ENCODE data around the gene HDHD3. TPM values are rescaled to one million over a fixed set of nuclear protein-coding genes. Genes with fewer than 3 reads are reported as not detected.

Gene HDHD3
- total RNA-seq, 1 donor from 2014 or later = 8.8 TPM

- Mint-ChIP-seq H3K4me3 (ENCODE audit: unreplicated experiment) (no peak overlapping the region), H3K4me1 (ENCODE audit: low read depth, unreplicated experiment) (no peaks in the 10 kb centered on the region), H3K36me3 (ENCODE audit: low read depth, unreplicated experiment) (no peaks in the 10 kb centered on the region), H3K27ac (ENCODE audit: unreplicated experiment) (no peak overlapping the region), H3K9me3 (ENCODE audit: unreplicated experiment) (no peaks in the 10 kb centered on the region), H3K27me3 (ENCODE audit: low read depth, unreplicated experiment) (peaks cover 43% of the 10 kb centered on the region)
- Histone ChIP-seq H3K4me3 (ENCODE audit: insufficient read depth, low read depth, low read length) (no peak overlapping the region), H2AFZ (ENCODE audit: low read depth, low read length) (no peak overlapping the region), H4K20me1 (ENCODE audit: insufficient read depth, low read length) (no peaks in the 10 kb centered on the region), H3K4me1 (ENCODE audit: insufficient read depth, low read length) (no peaks in the 10 kb centered on the region), H3K4me2 (ENCODE audit: low read length) (no peak overlapping the region), H3K9ac (ENCODE audit: low read length) (no peak overlapping the region), H3K27ac (ENCODE audit: low read depth, low read length) (no peak overlapping the region), H3K27me3 (ENCODE audit: insufficient read depth, low read length) (peaks cover 59% of the 10 kb centered on the region), H3K9me3 (ENCODE audit: insufficient read depth, low read depth, low read length) (no peaks in the 10 kb centered on the region), H3K36me3 (ENCODE audit: insufficient read depth, low read length) (no peaks in the 10 kb centered on the region), H3K79me2 (ENCODE audit: insufficient read depth, low read length) (no peaks in the 10 kb centered on the region)
- TF ChIP-seq EZH2 (IDR thresholded peaks at IDR 0.05; ENCODE audit: insufficient read depth, low read length) = no peak
- peak; percentile 4 for TF ChIP-seq CTCF (IDR thresholded peaks at IDR 0.05; ENCODE audit: insufficient read depth, low read depth, low read length)
- DNase-seq (ENCODE audit: low read depth) (no peak), FAIRE-seq (no peak)
Measured at GRCh38 chr9:113355040-113355596, 21.7 kb downstream of the HDHD3 start.

GRCh38 chr9:113352411-113352810 is 24.4 kb downstream of the HDHD3 start:
- H3K4me1 ChIP-seq (ENCODE audit: insufficient read depth, low read length) = no peaks in the 10 kb centered on the region
- no peak for TF ChIP-seq EZH2 (IDR thresholded peaks at IDR 0.05; ENCODE audit: insufficient read depth, low read length)
- no peak overlapping the region for H2AFZ ChIP-seq (ENCODE audit: low read depth, low read length)
- H3K79me2 ChIP-seq (ENCODE audit: insufficient read depth, low read length) = no peaks in the 10 kb centered on the region
- H3K9ac ChIP-seq (ENCODE audit: low read length) = no peak overlapping the region
- no peak overlapping the region for H3K4me2 ChIP-seq (ENCODE audit: low read length)
- H3K4me3 ChIP-seq (ENCODE audit: insufficient read depth, low read depth, low read length) = no peak overlapping the region
- H3K4me3 Mint-ChIP-seq (ENCODE audit: unreplicated experiment) = no peak overlapping the region
- H3K27ac Mint-ChIP-seq (ENCODE audit: unreplicated experiment) = no peak overlapping the region
- no peaks in the 10 kb centered on the region for H3K36me3 Mint-ChIP-seq (ENCODE audit: low read depth, unreplicated experiment)
- H3K9me3 Mint-ChIP-seq (ENCODE audit: unreplicated experiment) = no peaks in the 10 kb centered on the region
- peaks cover 73% of the 10 kb centered on the region for H3K27me3 ChIP-seq (ENCODE audit: insufficient read depth, low read length)
- no peak overlapping the region for H3K27ac ChIP-seq (ENCODE audit: low read depth, low read length)
- DNase-seq (ENCODE audit: low read depth) = no peak
- no peaks in the 10 kb centered on the region for H3K36me3 ChIP-seq (ENCODE audit: insufficient read depth, low read length)
- H3K4me1 Mint-ChIP-seq (ENCODE audit: low read depth, unreplicated experiment) = no peaks in the 10 kb centered on the region
- no peaks in the 10 kb centered on the region for H4K20me1 ChIP-seq (ENCODE audit: insufficient read depth, low read length)
- no peaks in the 10 kb centered on the region for H3K9me3 ChIP-seq (ENCODE audit: insufficient read depth, low read depth, low read length)
- H3K27me3 Mint-ChIP-seq (ENCODE audit: low read depth, unreplicated experiment) = peaks cover 56% of the 10 kb centered on the region
- FAIRE-seq = no peak

GRCh38 chr9:113352006-113352405 is 24.8 kb downstream of the HDHD3 start:
- FAIRE-seq = no peak
- Mint-ChIP-seq H3K9me3 (ENCODE audit: unreplicated experiment) (no peaks in the 10 kb centered on the region), H3K4me3 (ENCODE audit: unreplicated experiment) (no peak overlapping the region), H3K27ac (ENCODE audit: unreplicated experiment) (no peak overlapping the region), H3K4me1 (ENCODE audit: low read depth, unreplicated experiment) (no peaks in the 10 kb centered on the region), H3K27me3 (ENCODE audit: low read depth, unreplicated experiment) (peaks cover 60% of the 10 kb centered on the region), H3K36me3 (ENCODE audit: low read depth, unreplicated experiment) (no peaks in the 10 kb centered on the region)
- no peak overlapping the region for H3K27ac ChIP-seq (ENCODE audit: low read depth, low read length)
- H3K4me1 ChIP-seq (ENCODE audit: insufficient read depth, low read length) = no peaks in the 10 kb centered on the region
- no peaks in the 10 kb centered on the region for H3K36me3 ChIP-seq (ENCODE audit: insufficient read depth, low read length)
- no peak overlapping the region for H3K9ac ChIP-seq (ENCODE audit: low read length)
- TF ChIP-seq EZH2 (IDR thresholded peaks at IDR 0.05; ENCODE audit: insufficient read depth, low read length) = no peak
- TF ChIP-seq CTCF (IDR thresholded peaks at IDR 0.05; ENCODE audit: insufficient read depth, low read depth, low read length) = no peak
- H3K9me3 ChIP-seq (ENCODE audit: insufficient read depth, low read depth, low read length) = no peaks in the 10 kb centered on the region
- no peak for DNase-seq (ENCODE audit: low read depth)
- no peak overlapping the region for H3K4me2 ChIP-seq (ENCODE audit: low read length)
- no peak overlapping the region for H2AFZ ChIP-seq (ENCODE audit: low read depth, low read length)
- peaks cover 71% of the 10 kb centered on the region for H3K27me3 ChIP-seq (ENCODE audit: insufficient read depth, low read length)
- no peaks in the 10 kb centered on the region for H3K79me2 ChIP-seq (ENCODE audit: insufficient read depth, low read length)
- no peak overlapping the region for H3K4me3 ChIP-seq (ENCODE audit: insufficient read depth, low read depth, low read length)
- no peaks in the 10 kb centered on the region for H4K20me1 ChIP-seq (ENCODE audit: insufficient read depth, low read length)
